ENCODE results near the gene DLGAP4.

The DLGAP4 gene

GRCh38 chr20:36447101-36447500 is 141.0 kb downstream of the DLGAP4 start:
- no peaks in the 10 kb centered on the region for H3K27me3 ChIP-seq (ENCODE audit: control insufficient read depth, insufficient read depth, low read length)
- no peaks in the 10 kb centered on the region for H3K4me1 ChIP-seq (ENCODE audit: control insufficient read depth, insufficient read depth, low read length)
- no peaks in the 10 kb centered on the region for H3K9me3 ChIP-seq (ENCODE audit: control insufficient read depth, insufficient read depth, low read length)
- no peak overlapping the region for H3K27ac ChIP-seq (ENCODE audit: low read depth, low read length)
- no peak overlapping the region for H3K4me3 ChIP-seq (ENCODE audit: low read depth, low read length)
- no peaks in the 10 kb centered on the region for H3K36me3 ChIP-seq (ENCODE audit: control insufficient read depth, insufficient read depth, low read length)
- H3K9ac ChIP-seq (ENCODE audit: low read depth, low read length), result no peak overlapping the region

GRCh38 chr20:36449663-36450062 is 143.5 kb downstream of the DLGAP4 start:
- Histone ChIP-seq H3K36me3 (ENCODE audit: control insufficient read depth, insufficient read depth, low read length) (no peaks in the 10 kb centered on the region), H3K4me3 (ENCODE audit: low read depth, low read length) (no peak overlapping the region), H3K9ac (ENCODE audit: low read depth, low read length) (no peak overlapping the region), H3K27me3 (ENCODE audit: control insufficient read depth, insufficient read depth, low read length) (no peaks in the 10 kb centered on the region), H3K27ac (ENCODE audit: low read depth, low read length) (no peak overlapping the region), H3K4me1 (ENCODE audit: control insufficient read depth, insufficient read depth, low read length) (peaks cover 3% of the 10 kb centered on the region), H3K9me3 (ENCODE audit: control insufficient read depth, insufficient read depth, low read length) (no peaks in the 10 kb centered on the region)

GRCh38 chr20:36454332-36454697 is 148.2 kb downstream of the DLGAP4 start:
- Histone ChIP-seq H3K4me3 (ENCODE audit: low read depth, low read length) (no peak overlapping the region), H3K27ac (ENCODE audit: low read depth, low read length) (no peak overlapping the region), H3K4me1 (ENCODE audit: control insufficient read depth, insufficient read depth, low read length) (peaks cover 3% of the 10 kb centered on the region), H3K9ac (ENCODE audit: low read depth, low read length) (no peak overlapping the region), H3K9me3 (ENCODE audit: control insufficient read depth, insufficient read depth, low read length) (no peaks in the 10 kb centered on the region), H3K36me3 (ENCODE audit: control insufficient read depth, insufficient read depth, low read length) (no peaks in the 10 kb centered on the region), H3K27me3 (ENCODE audit: control insufficient read depth, insufficient read depth, low read length) (no peaks in the 10 kb centered on the region)

- Histone ChIP-seq H3K4me3 (ENCODE audit: low read depth, low read length) (no peak overlapping the region), H3K9me3 (ENCODE audit: control insufficient read depth, insufficient read depth, low read length) (no peaks in the 10 kb centered on the region), H3K4me1 (ENCODE audit: control insufficient read depth, insufficient read depth, low read length) (peaks cover 3% of the 10 kb centered on the region), H3K9ac (ENCODE audit: low read depth, low read length) (no peak overlapping the region), H3K27ac (ENCODE audit: low read depth, low read length) (no peak overlapping the region), H3K36me3 (ENCODE audit: control insufficient read depth, insufficient read depth, low read length) (no peaks in the 10 kb centered on the region), H3K27me3 (ENCODE audit: control insufficient read depth, insufficient read depth, low read length) (no peaks in the 10 kb centered on the region)
Observed at GRCh38 chr20:36454698-36455427, 148.7 kb downstream of the DLGAP4 start.

GRCh38 chr20:36455972-36456625 is 150.0 kb downstream of the DLGAP4 start:
- Histone ChIP-seq H3K9me3 (ENCODE audit: control insufficient read depth, insufficient read depth, low read length) (no peaks in the 10 kb centered on the region), H3K36me3 (ENCODE audit: control insufficient read depth, insufficient read depth, low read length) (no peaks in the 10 kb centered on the region), H3K4me1 (ENCODE audit: control insufficient read depth, insufficient read depth, low read length) (peaks cover 9% of the 10 kb centered on the region), H3K9ac (ENCODE audit: low read depth, low read length) (no peak overlapping the region), H3K4me3 (ENCODE audit: low read depth, low read length) (no peak overlapping the region), H3K27me3 (ENCODE audit: control insufficient read depth, insufficient read depth, low read length) (no peaks in the 10 kb centered on the region), H3K27ac (ENCODE audit: low read depth, low read length) (no peak overlapping the region)

GRCh38 chr20:36460648-36461599 is 154.8 kb downstream of the DLGAP4 start:
- no peaks in the 10 kb centered on the region; the same call in 1 of the 2 replicates for H3K36me3 ChIP-seq (ENCODE audit: control insufficient read depth, insufficient read depth, low read length)
- H3K4me1 ChIP-seq (ENCODE audit: control insufficient read depth, insufficient read depth, low read length), result peaks cover 25% of the 10 kb centered on the region
- H3K9ac ChIP-seq (ENCODE audit: low read depth, low read length), result peak overlapping the region; percentile 59
- H3K27me3 ChIP-seq (ENCODE audit: control insufficient read depth, insufficient read depth, low read length), result no peaks in the 10 kb centered on the region
- peak overlapping the region; percentile 43; the same call in 1 of the 2 replicates for H3K4me3 ChIP-seq (ENCODE audit: low read depth, low read length)
- H3K9me3 ChIP-seq (ENCODE audit: control insufficient read depth, insufficient read depth, low read length), result no peaks in the 10 kb centered on the region
- peak overlapping the region; percentile 76 for H3K27ac ChIP-seq (ENCODE audit: low read depth, low read length)

- no peaks in the 10 kb centered on the region for H3K9me3 ChIP-seq (ENCODE audit: control insufficient read depth, insufficient read depth, low read length)
- peak overlapping the region; percentile 60 for H3K9ac ChIP-seq (ENCODE audit: low read depth, low read length)
- H3K4me3 ChIP-seq (ENCODE audit: low read depth, low read length), result peak overlapping the region; percentile 85
- H3K36me3 ChIP-seq (ENCODE audit: control insufficient read depth, insufficient read depth, low read length), result no peaks in the 10 kb centered on the region; the same call in 1 of the 2 replicates
- H3K27ac ChIP-seq (ENCODE audit: low read depth, low read length), result peak overlapping the region; percentile 61
- H3K4me1 ChIP-seq (ENCODE audit: control insufficient read depth, insufficient read depth, low read length), result peaks cover 33% of the 10 kb centered on the region
- H3K27me3 ChIP-seq (ENCODE audit: control insufficient read depth, insufficient read depth, low read length), result no peaks in the 10 kb centered on the region
Observed at GRCh38 chr20:36461600-36462439, 155.7 kb downstream of the DLGAP4 start.

GRCh38 chr20:36462440-36463211 is 156.5 kb downstream of the DLGAP4 start:
- peaks cover 33% of the 10 kb centered on the region for H3K4me1 ChIP-seq (ENCODE audit: control insufficient read depth, insufficient read depth, low read length)
- H3K9me3 ChIP-seq (ENCODE audit: control insufficient read depth, insufficient read depth, low read length), result no peaks in the 10 kb centered on the region
- H3K27ac ChIP-seq (ENCODE audit: low read depth, low read length), result peak overlapping the region; percentile 38
- no peaks in the 10 kb centered on the region for H3K27me3 ChIP-seq (ENCODE audit: control insufficient read depth, insufficient read depth, low read length)
- peak overlapping the region; percentile 85 for H3K4me3 ChIP-seq (ENCODE audit: low read depth, low read length)
- H3K9ac ChIP-seq (ENCODE audit: low read depth, low read length), result peak overlapping the region; percentile 60
- H3K36me3 ChIP-seq (ENCODE audit: control insufficient read depth, insufficient read depth, low read length), result no peaks in the 10 kb centered on the region; the same call in 1 of the 2 replicates

- H3K27me3 ChIP-seq (ENCODE audit: control insufficient read depth, insufficient read depth, low read length), result no peaks in the 10 kb centered on the region
- no peaks in the 10 kb centered on the region; the same call in 1 of the 2 replicates for H3K36me3 ChIP-seq (ENCODE audit: control insufficient read depth, insufficient read depth, low read length)
- peaks cover 33% of the 10 kb centered on the region for H3K4me1 ChIP-seq (ENCODE audit: control insufficient read depth, insufficient read depth, low read length)
- no peak overlapping the region for H3K9ac ChIP-seq (ENCODE audit: low read depth, low read length)
- peak overlapping the region; percentile 85 for H3K4me3 ChIP-seq (ENCODE audit: low read depth, low read length)
- peak overlapping the region; percentile 99 for H3K27ac ChIP-seq (ENCODE audit: low read depth, low read length)
- no peaks in the 10 kb centered on the region for H3K9me3 ChIP-seq (ENCODE audit: control insufficient read depth, insufficient read depth, low read length)
Observed at GRCh38 chr20:36463212-36464061, 157.3 kb downstream of the DLGAP4 start.

Data from HUES48 (cell line).